ENCODE results near the gene SETD3. TPM values are rescaled to one million over a fixed set of nuclear protein-coding genes. Genes with fewer than 3 reads are reported as not detected.

The SETD3 gene
- total RNA-seq, 1 donor from 2014 or later, result 46.0 TPM

DNA sequence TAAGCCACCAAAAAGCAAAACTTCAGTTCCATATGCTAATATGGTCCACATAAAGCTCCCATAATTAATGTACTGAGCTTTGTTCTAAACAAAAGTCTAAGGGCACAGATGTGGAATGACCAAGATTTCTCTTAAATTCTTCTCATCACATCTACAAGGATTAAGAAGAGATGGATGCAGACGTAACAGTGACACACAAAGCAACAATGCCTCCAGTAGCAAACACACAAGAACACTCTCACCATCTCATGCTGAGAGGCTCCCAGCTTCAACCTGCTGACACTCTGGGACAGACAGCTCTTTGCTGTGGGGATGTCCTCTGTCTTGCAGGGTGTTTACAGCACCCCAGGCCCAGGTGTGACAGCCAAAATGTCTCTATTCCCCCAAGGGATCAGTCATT is 48.2 kb downstream of the SETD3 start:
- Mint-ChIP-seq H3K36me3 (ENCODE audit: insufficient read depth) (peaks cover 26% of the 10 kb centered on the region), H3K27me3 (no peaks in the 10 kb centered on the region), H3K27ac (no peak overlapping the region), H3K9me3 (ENCODE audit: low read depth) (peaks cover 7% of the 10 kb centered on the region), H3K4me3 (ENCODE audit: low read depth) (no peak overlapping the region), H3K4me1 (ENCODE audit: low read depth) (peaks cover 8% of the 10 kb centered on the region)
- no peak for DNase-seq (ENCODE audit: low spot score, unreplicated experiment)
- TF ChIP-seq, protein P1, sequence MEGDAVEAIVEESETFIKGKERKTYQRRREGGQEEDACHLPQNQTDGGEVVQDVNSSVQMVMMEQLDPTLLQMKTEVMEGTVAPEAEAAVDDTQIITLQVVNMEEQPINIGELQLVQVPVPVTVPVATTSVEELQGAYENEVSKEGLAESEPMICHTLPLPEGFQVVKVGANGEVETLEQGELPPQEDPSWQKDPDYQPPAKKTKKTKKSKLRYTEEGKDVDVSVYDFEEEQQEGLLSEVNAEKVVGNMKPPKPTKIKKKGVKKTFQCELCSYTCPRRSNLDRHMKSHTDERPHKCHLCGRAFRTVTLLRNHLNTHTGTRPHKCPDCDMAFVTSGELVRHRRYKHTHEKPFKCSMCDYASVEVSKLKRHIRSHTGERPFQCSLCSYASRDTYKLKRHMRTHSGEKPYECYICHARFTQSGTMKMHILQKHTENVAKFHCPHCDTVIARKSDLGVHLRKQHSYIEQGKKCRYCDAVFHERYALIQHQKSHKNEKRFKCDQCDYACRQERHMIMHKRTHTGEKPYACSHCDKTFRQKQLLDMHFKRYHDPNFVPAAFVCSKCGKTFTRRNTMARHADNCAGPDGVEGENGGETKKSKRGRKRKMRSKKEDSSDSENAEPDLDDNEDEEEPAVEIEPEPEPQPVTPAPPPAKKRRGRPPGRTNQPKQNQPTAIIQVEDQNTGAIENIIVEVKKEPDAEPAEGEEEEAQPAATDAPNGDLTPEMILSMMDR (IDR thresholded peaks at IDR 0.05; ENCODE audit: unreplicated experiment), result no peak

DNA sequence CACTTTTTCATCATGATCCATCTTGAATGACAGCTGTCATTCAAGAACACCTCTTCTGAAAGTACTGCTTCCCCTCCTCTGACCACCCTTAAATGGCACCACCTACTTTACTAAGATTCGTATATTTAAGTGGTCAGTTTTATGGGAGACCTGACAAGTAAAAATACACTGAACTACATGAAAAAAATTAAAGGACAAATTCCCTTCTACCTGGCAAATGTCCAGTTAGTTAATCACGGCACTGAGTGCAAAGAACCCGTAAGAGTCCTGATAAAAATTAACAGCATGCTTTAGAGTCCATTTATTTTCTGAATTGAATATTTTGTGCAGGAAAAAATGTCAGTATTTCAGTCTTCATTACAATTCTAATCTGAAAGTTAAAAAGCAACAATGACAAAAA is 48.7 kb downstream of the SETD3 start:
- no peaks in the 10 kb centered on the region for H3K27me3 Mint-ChIP-seq
- peaks cover 26% of the 10 kb centered on the region for H3K36me3 Mint-ChIP-seq (ENCODE audit: insufficient read depth)
- no peak for DNase-seq (ENCODE audit: low spot score, unreplicated experiment)
- H3K4me1 Mint-ChIP-seq (ENCODE audit: low read depth), result peaks cover 8% of the 10 kb centered on the region
- no peak overlapping the region for H3K27ac Mint-ChIP-seq
- H3K9me3 Mint-ChIP-seq (ENCODE audit: low read depth), result peaks cover 7% of the 10 kb centered on the region
- TF ChIP-seq, protein P1 (IDR thresholded peaks at IDR 0.05; ENCODE audit: unreplicated experiment), result no peak
- no peak overlapping the region for H3K4me3 Mint-ChIP-seq (ENCODE audit: low read depth)

DNA sequence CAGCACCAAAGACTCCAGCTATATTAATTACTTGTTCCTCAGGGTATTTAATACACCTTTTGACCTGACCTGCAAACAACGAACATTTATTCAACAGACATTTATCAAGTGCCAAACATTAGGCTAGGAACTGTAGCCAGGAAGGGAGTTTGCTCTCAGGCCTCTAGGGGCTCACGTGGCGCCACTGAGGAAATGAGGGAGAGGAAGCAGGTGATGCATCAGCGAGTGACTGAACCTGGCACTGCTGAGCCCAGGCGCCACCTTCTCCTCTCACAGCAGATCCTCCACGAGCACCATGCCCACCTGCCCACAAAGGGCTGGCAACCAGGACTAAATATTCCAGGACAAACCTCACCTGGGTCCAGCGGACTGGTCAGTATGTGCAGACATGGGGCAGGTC is 50.2 kb downstream of the SETD3 start:
- H3K27ac Mint-ChIP-seq, result no peak overlapping the region

DNA sequence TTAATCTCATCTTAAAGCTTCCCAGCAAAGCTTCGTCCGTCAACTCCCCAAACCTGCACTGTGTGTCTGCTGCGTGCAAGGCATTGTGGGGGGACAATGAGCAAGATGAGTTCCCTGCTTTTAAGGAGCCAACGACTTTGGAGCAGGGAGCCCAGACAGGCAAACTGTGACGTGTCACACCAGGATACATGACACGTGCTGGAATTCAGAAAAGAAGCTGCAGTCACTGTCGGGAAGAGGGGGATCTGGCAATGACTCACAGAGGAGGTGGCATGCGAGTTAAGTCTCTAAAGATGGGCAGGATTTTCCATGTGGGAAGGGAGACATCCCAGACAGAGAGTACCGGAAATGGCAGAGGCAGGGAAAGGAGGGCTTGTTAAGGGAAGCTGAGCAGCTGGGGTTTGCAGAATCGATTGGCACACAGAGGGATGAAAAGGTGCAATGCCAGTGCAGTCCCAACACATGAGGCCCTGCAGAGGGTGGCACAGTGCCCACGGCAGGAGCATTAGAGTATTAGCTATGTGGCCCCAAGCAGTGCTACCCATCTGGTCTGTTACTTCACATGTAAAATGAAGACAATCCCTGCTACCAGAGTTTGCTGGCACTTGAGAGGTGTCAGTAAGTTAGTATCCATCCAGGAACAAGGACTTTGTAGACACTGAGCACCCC is 52.9 kb downstream of the SETD3 start:
- Mint-ChIP-seq H3K4me1 (ENCODE audit: low read depth) (peaks cover 14% of the 10 kb centered on the region), H3K27me3 (no peaks in the 10 kb centered on the region)
- TF ChIP-seq, protein P1 (IDR thresholded peaks at IDR 0.05; ENCODE audit: unreplicated experiment), result no peak

More for the DNA sequence above, 50.2 kb downstream of the SETD3 start:
- Mint-ChIP-seq H3K4me3 (ENCODE audit: low read depth) (no peak overlapping the region), H3K36me3 (ENCODE audit: insufficient read depth) (peaks cover 26% of the 10 kb centered on the region), H3K27me3 (no peaks in the 10 kb centered on the region), H3K4me1 (ENCODE audit: low read depth) (peaks cover 10% of the 10 kb centered on the region), H3K9me3 (ENCODE audit: low read depth) (peaks cover 7% of the 10 kb centered on the region)
- DNase-seq (ENCODE audit: low spot score, unreplicated experiment), result no peak
- TF ChIP-seq, protein P1 (IDR thresholded peaks at IDR 0.05; ENCODE audit: unreplicated experiment), result peak; percentile 76

DNA sequence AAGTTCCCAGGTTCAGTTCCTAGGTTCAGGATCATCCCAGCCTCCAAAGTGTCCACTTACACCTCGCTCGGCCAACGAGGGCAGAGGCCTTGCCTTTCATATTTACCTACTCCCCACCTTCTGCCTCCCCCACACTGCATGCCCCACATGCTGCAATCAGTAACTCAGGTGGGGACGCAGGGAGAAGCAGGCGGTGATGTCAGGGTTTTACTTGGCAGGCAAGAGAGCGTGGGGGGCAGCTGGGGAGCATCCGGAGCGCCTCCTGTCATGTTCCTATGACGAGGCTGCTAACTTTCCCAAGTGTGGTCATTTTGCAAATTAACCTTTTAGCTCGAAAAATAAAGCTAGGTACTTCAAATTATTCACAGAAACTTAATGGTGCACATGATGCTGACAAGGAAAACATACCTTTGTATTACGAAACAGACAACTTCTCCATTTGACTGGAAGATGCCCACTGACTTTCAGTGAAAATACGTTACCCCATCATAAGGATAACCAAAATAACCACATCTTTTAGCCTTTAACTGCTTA is 53.8 kb downstream of the SETD3 start:
- no peak for DNase-seq (ENCODE audit: low spot score, unreplicated experiment)
- Mint-ChIP-seq H3K9me3 (ENCODE audit: low read depth) (peaks cover 7% of the 10 kb centered on the region), H3K36me3 (ENCODE audit: insufficient read depth) (peaks cover 17% of the 10 kb centered on the region), H3K27ac (no peak overlapping the region), H3K4me3 (ENCODE audit: low read depth) (no peak overlapping the region), H3K27me3 (no peaks in the 10 kb centered on the region), H3K4me1 (ENCODE audit: low read depth) (peaks cover 22% of the 10 kb centered on the region)
- TF ChIP-seq, protein P1 (IDR thresholded peaks at IDR 0.05; ENCODE audit: unreplicated experiment), result no peak

More for the DNA sequence above, 52.9 kb downstream of the SETD3 start:
- no peak overlapping the region for H3K27ac Mint-ChIP-seq
- no peak overlapping the region for H3K4me3 Mint-ChIP-seq (ENCODE audit: low read depth)
- no peak for DNase-seq (ENCODE audit: low spot score, unreplicated experiment)
- H3K9me3 Mint-ChIP-seq (ENCODE audit: low read depth), result peaks cover 7% of the 10 kb centered on the region
- peaks cover 17% of the 10 kb centered on the region for H3K36me3 Mint-ChIP-seq (ENCODE audit: insufficient read depth)
